Caco-2 (cell line): Measurements from ENCODE around the gene PRRT1B. TPM values are rescaled to one million over a fixed set of nuclear protein-coding genes. Genes with fewer than 3 reads are reported as not detected.
A peak's percentile ranks its signal among the peaks of the same experiment; 100 is the strongest.
"Not testable (repeated sequence)": the region's sequence is repeated elsewhere in the genome, so short reads cannot be mapped to it uniquely, and the experiment has no call there.

ENCODE experiments used
- BruUV-seq: library from RNA; stranded (reverse); fragments of 400-500 nt; replicated peaks from 2 replicates; lab custom pipeline; 2021; lab: Mats Ljungman, UMichigan
- CTCF ChIA-PET: fragments of 300-600 bp; sonication (Branson Sonifier 250); formaldehyde crosslinking; loops from one replicate; lab custom pipeline; 2022; ENCODE audit warnings: antibody characterized with exemption; lab: Charles Lee
- POLR2A ChIA-PET: fragments of 300-600 bp; sonication (Branson Sonifier 250); formaldehyde crosslinking; loops from one replicate; lab custom pipeline; 2022; ENCODE audit warnings: antibody characterized with exemption; lab: Charles Lee
- DNase-seq, 2 experiments: peaks; one replicate each; pipeline versions ENCODE4 v3.0.0 to v3.0.0-alpha.2; 2020 to 2022
- H3K27me3 ChIP-seq: replicated peaks from 2 replicates; pipeline ENCODE4 v1.6.0; 2011; ENCODE audit warnings: low read length; ENCODE audit not compliant: control insufficient read depth, insufficient read depth
- H3K36me3 ChIP-seq: 2 replicates; pipeline ENCODE4 v1.5.1; 2011; ENCODE audit warnings: low read length; ENCODE audit not compliant: control insufficient read depth, insufficient read depth
- H3K4me1 ChIP-seq: fragments of 250-450 bp; sonication (Bioruptor Pico); 2 replicates; pipeline ENCODE4 v1.5.1; 2020; ENCODE audit warnings: mild to moderate bottlenecking
- H3K4me3 ChIP-seq: 2 replicates; pipeline ENCODE4 v1.5.1; 2011; ENCODE audit warnings: low read depth, mild to moderate bottlenecking, control low read depth, low read length
- H3K9me3 ChIP-seq: fragments of 250-450 bp; sonication (Bioruptor Pico); 2 replicates; pipeline ENCODE4 v1.5.1; 2020; ENCODE audit warnings: mild to moderate bottlenecking, moderate library complexity
- H3K27ac Mint-ChIP-seq: one replicate; pipeline ENCODE4 v1.8.0; 2022; ENCODE audit warnings: mixed read lengths; ENCODE audit not compliant: unreplicated experiment
- H3K27me3 Mint-ChIP-seq: one replicate; pipeline ENCODE4 v1.8.0; 2022; ENCODE audit warnings: mixed read lengths; ENCODE audit not compliant: insufficient read depth, unreplicated experiment
- H3K36me3 Mint-ChIP-seq: one replicate; pipeline ENCODE4 v1.8.0; 2022; ENCODE audit warnings: mild to moderate bottlenecking, mixed read lengths; ENCODE audit not compliant: insufficient read depth, unreplicated experiment
- H3K4me1 Mint-ChIP-seq: one replicate; pipeline ENCODE4 v1.8.0; 2022; ENCODE audit warnings: low read depth, mixed read lengths; ENCODE audit not compliant: unreplicated experiment
- H3K4me3 Mint-ChIP-seq: one replicate; pipeline ENCODE4 v1.8.0; 2022; ENCODE audit warnings: mild to moderate bottlenecking, moderate library complexity, mixed read lengths; ENCODE audit not compliant: unreplicated experiment
- H3K9me3 Mint-ChIP-seq: one replicate; pipeline ENCODE4 v1.8.0; 2022; ENCODE audit warnings: mixed read lengths; ENCODE audit not compliant: unreplicated experiment
- CTCF ChIP-seq, 2 experiments: fragments of 200-600 bp in 1 of 2; IDR thresholded peaks; 1 replicate in 1 of 2; 2 replicates in 1 of 2; pipeline versions ENCODE4 v1.5.1 to v1.8.0; 2011 to 2022; ENCODE audit warnings: antibody characterized with exemption in 1 of 2, control low read depth in 1 of 2, inconsistent platforms in 1 of 2, low read depth in 1 of 2, low read length in 1 of 2, mild to moderate bottlenecking in 1 of 2, moderate library complexity in 1 of 2; ENCODE audit not compliant: insufficient read depth in 1 of 2, severe bottlenecking in 1 of 2, unreplicated experiment in 1 of 2
- intact Hi-C: fragments of 100-400 bp; cut with micrococcal nuclease; formaldehyde crosslinking; loops from one replicate; pipeline ENCODE4 v1.10.0; 2022; ENCODE audit not compliant: unreplicated experiment
- total RNA-seq: library from RNA; stranded (reverse); gene quantifications from 2 replicates; pipeline ENCODE4 v1.2.3, GENCODE V29; 2022

PRRT1B gene
- total RNA-seq, 1 experiment from 2014 or later: 6.5 TPM

GRCh38 chr9:131543141-131543540 is 2.2 kb upstream of the PRRT1B start:
- POLR2A ChIA-PET: no interaction called here

GRCh38 chr9:131545786-131546335 is 538 bp downstream of the PRRT1B start:
- Histone ChIP-seq H3K4me1 (no peaks in the 10 kb centered on the region), H3K36me3 (no peaks in the 10 kb centered on the region), H3K4me3 (peak overlapping the region; percentile 71), H3K27me3 (no peaks in the 10 kb centered on the region), H3K9me3 (peaks cover 8% of the 10 kb centered on the region)
- Mint-ChIP-seq H3K4me1 (peaks cover 28% of the 10 kb centered on the region), H3K36me3 (peaks cover 12% of the 10 kb centered on the region), H3K27me3 (peaks cover 4% of the 10 kb centered on the region), H3K4me3 (peak overlapping the region; percentile 82), H3K9me3 (peaks cover 11% of the 10 kb centered on the region), H3K27ac (peak overlapping the region; percentile 33)
- intact Hi-C loops: no loop called here
- no TSS peak for BruUV-seq
- peak in 1 of 2 experiments; percentile 54 for DNase-seq
- POLR2A ChIA-PET: interaction anchor here (0.7 kb wide), 1 partner anchor 187 kb away, joined by 5 read pairs; no protein-coding TSS in a partner anchor
- CTCF ChIA-PET: interaction anchor here (1.1 to 2.4 kb wide), 3 partner anchors 16 to 195 kb away, joined by 3 to 8 read pairs (median 4); no protein-coding TSS in a partner anchor
- TF ChIP-seq CTCF (IDR thresholded peaks at IDR 0.05; ENCODE audit: insufficient read depth in 1 of 2, low read depth in 1 of 2, low read length in 1 of 2, severe bottlenecking in 1 of 2, unreplicated experiment in 1 of 2): no peak

More at GRCh38 chr9:131543141-131543540, 2.2 kb upstream of the PRRT1B start:
- Histone ChIP-seq H3K9me3 (peaks cover 8% of the 10 kb centered on the region), H3K27me3 (no peaks in the 10 kb centered on the region), H3K4me1 (no peaks in the 10 kb centered on the region), H3K36me3 (no peaks in the 10 kb centered on the region), H3K4me3 (no peak overlapping the region)
- no peak for DNase-seq
- Mint-ChIP-seq H3K36me3 (peaks cover 6% of the 10 kb centered on the region), H3K4me1 (peaks cover 12% of the 10 kb centered on the region), H3K4me3 (no peak overlapping the region), H3K27me3 (peaks cover 2% of the 10 kb centered on the region), H3K9me3 (peaks cover 11% of the 10 kb centered on the region), H3K27ac (no peak overlapping the region)
- intact Hi-C loops: no loop called here
- BruUV-seq: no TSS peak
- CTCF ChIA-PET: no interaction called here
- TF ChIP-seq CTCF (IDR thresholded peaks at IDR 0.05; ENCODE audit: insufficient read depth in 1 of 2, low read depth in 1 of 2, low read length in 1 of 2, severe bottlenecking in 1 of 2, unreplicated experiment in 1 of 2): no peak

- CTCF ChIA-PET: interaction anchor here (0.6 to 2.4 kb wide), 4 partner anchors 15 to 196 kb away, joined by 3 to 8 read pairs (median 3); no protein-coding TSS in a partner anchor
These were observed 1.2 kb downstream of the PRRT1B start for GRCh38 chr9:131546336-131547084.

GRCh38 chr9:131549186-131549585 is 3.9 kb downstream of the PRRT1B start:
- H3K4me3 Mint-ChIP-seq, H3K27me3 Mint-ChIP-seq, H3K4me3 ChIP-seq, H3K27me3 ChIP-seq, H3K9me3 Mint-ChIP-seq, BruUV-seq, POLR2A ChIA-PET, H3K27ac Mint-ChIP-seq, H3K4me1 ChIP-seq, H3K36me3 ChIP-seq, DNase-seq, intact Hi-C loops, CTCF ChIA-PET, H3K9me3 ChIP-seq: not testable (repeated sequence)
- Mint-ChIP-seq H3K4me1 (peaks cover 28% of the 10 kb centered on the region), H3K36me3 (peaks cover 12% of the 10 kb centered on the region)

More at GRCh38 chr9:131546336-131547084, 1.2 kb downstream of the PRRT1B start:
- Histone ChIP-seq H3K4me1 (no peaks in the 10 kb centered on the region), H3K27me3 (no peaks in the 10 kb centered on the region), H3K4me3 (peak overlapping the region; percentile 71), H3K36me3 (no peaks in the 10 kb centered on the region), H3K9me3 (peaks cover 8% of the 10 kb centered on the region)
- peaks cover 11% of the 10 kb centered on the region for H3K9me3 Mint-ChIP-seq
- POLR2A ChIA-PET: no interaction called here
- intact Hi-C loops: no loop called here
- H3K27me3 Mint-ChIP-seq: peaks cover 4% of the 10 kb centered on the region
- peak overlapping the region; percentile 33 for H3K27ac Mint-ChIP-seq
- no TSS peak for BruUV-seq
- H3K36me3 Mint-ChIP-seq: peaks cover 12% of the 10 kb centered on the region
- peaks cover 28% of the 10 kb centered on the region for H3K4me1 Mint-ChIP-seq
- peak overlapping the region; percentile 82 for H3K4me3 Mint-ChIP-seq
- peak; percentile 68 to 71 for DNase-seq
- TF ChIP-seq CTCF (IDR thresholded peaks at IDR 0.05; ENCODE audit: insufficient read depth in 1 of 2, low read depth in 1 of 2, low read length in 1 of 2, severe bottlenecking in 1 of 2, unreplicated experiment in 1 of 2): peak; percentile 32 to 34
